Right cardiac atrium (tissue), 5 donors: ENCODE results near the gene ABI3. TPM values are rescaled to one million over a fixed set of nuclear protein-coding genes. Genes with fewer than 3 reads are reported as not detected.
"Not testable (repeated sequence)": the region's sequence is repeated elsewhere in the genome, so short reads cannot be mapped to it uniquely, and the experiment has no call there.

Experiments
- ATAC-seq, 2 donors: fragments of 200-7000 bp; cut with Tn5 transposase; one replicate each; pipeline versions ENCODE4 v1.8.0 to v1.9.1; 2020; ENCODE audit warnings: moderate library complexity in 2 of 2, mild to moderate bottlenecking in 1 of 2
- DNase-seq, 3 donors: peaks; one replicate each; pipeline ENCODE4 v3.0.0-alpha.2; 2020
- H3K27ac ChIP-seq: one replicate; pipeline ENCODE4 v1.5.1; 2013; ENCODE audit warnings: mild to moderate bottlenecking, low read length, control low read depth, moderate library complexity
- H3K27me3 ChIP-seq: one replicate; pipeline ENCODE4 v1.6.1; 2013; ENCODE audit not compliant: control insufficient read depth, insufficient read depth
- H3K4me1 ChIP-seq: one replicate; pipeline ENCODE4 v1.6.1; 2013; ENCODE audit warnings: low read length; ENCODE audit not compliant: control insufficient read depth, insufficient read depth
- H3K4me3 ChIP-seq: one replicate; pipeline ENCODE4 v1.5.1; 2013; ENCODE audit warnings: low read length, control low read depth
- H3K9me3 ChIP-seq: one replicate; pipeline ENCODE4 v1.6.1; 2013; ENCODE audit warnings: low read length; ENCODE audit not compliant: control insufficient read depth
- WGBS: extraction: QIAGEN DNeasy Blood & Tissue Kit; methylation state at CpG from one replicate; pipeline ENCODE4 v1.1.7; 2013; 5-methylcytosine and 5-hydroxymethylcytosine counted together
- intact Hi-C, 4 donors: fragments of 100-400 bp; cut with DNase I; formaldehyde crosslinking; loops; one replicate each; pipeline versions ENCODE4 v1.11.0 to v1.14.0; 2022 to 2023
- polyA plus RNA-seq: library from polyadenylated mRNA; stranded (reverse); fragments of 200-250 nt; gene quantifications from one replicate; pipeline ENCODE4 v1.2.3, GENCODE V29; 2013
- total RNA-seq, 4 donors: library from RNA; stranded (reverse); fragmentation: NEBNext Ultra II Directional; extraction: Animal tissue kit (Norgen Biotek cat#: 25700); gene quantifications; one replicate each; pipeline ENCODE4 v1.2.1, GENCODE V29; 2021
- donor health status: healthy with polysubstance abuse.
- donor health status: DM: no; HTN: yes; CAD: no.
- donor health status: DM: no; HTN: no; CAD: no.
- donor health status: DM: no; HTN: yes; CAD: no; lungs with severe emphysema.
- donor health status: DM: yes; HTN: yes; CAD: no.

The ABI3 gene
- total and polyA plus RNA-seq, 5 donors, result 4.6 to 11.4 (median 7.4) TPM

DNA sequence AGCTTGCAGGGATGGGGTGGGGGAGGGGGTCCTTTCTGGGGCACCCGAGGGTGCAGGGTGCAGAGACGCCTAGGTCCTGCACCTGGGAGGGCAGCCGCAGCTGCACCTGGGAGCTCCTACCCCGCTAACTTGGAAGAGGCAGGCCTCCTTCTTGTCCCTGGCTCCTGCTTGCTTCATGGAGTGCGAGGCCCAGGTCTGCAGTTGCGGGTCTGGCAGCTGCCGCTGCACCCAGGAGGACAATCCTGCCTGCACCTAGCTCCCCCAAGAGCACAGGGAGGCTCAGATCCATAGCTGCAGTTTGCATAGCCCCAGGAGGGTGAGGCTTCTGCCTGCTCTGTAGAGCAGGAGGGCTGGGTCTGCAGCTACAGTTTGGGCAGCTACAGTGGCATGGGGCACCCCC, 26.7 kb upstream of the ABI3 start:
- intact Hi-C loops, result loop anchor here in 2 of 4 donors (5.0 to 10.0 kb wide), 2 partner anchors 44 to 111 kb away; no protein-coding TSS in a partner anchor
- no peak overlapping the region for H3K4me3 ChIP-seq
- DNase-seq (no peak), ATAC-seq (no peak)
- 90% methylated on average over 7 of the region's 7 CpGs for WGBS
- no peaks in the 10 kb centered on the region for H3K9me3 ChIP-seq
- no peaks in the 10 kb centered on the region for H3K27me3 ChIP-seq
- H3K27ac ChIP-seq, result no peak overlapping the region
- no peaks in the 10 kb centered on the region for H3K4me1 ChIP-seq

GRCh38 chr17:49184522-49184921, 26.0 kb upstream of the ABI3 start:
- not testable (repeated sequence) for H3K27me3 ChIP-seq, ATAC-seq, H3K9me3 ChIP-seq, DNase-seq, H3K27ac ChIP-seq, H3K4me3 ChIP-seq, H3K4me1 ChIP-seq
- intact Hi-C loops, result loop anchor here in 2 of 4 donors (5.0 to 10.0 kb wide), 2 partner anchors 43 to 110 kb away; no protein-coding TSS in a partner anchor

DNA sequence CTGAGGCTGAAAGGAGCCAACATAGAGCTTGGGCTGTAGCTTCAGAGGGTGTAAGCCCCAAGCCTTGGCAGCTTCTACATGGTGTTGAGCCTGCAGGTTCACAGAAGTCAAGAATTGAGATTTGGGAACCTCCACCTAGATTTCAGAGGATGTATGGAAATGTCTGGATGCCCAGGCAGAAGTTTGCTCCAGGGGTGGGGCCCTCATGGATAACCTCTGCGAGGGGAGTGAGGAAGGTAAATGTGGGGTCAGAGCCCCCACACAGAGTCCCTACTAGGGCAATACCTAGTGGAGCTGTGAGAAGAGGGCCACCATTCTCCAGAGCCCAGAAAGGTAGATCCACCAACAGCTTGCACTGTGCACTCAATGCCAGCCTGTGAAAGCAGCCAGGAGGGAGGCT, 25.1 kb upstream of the ABI3 start:
- not testable (repeated sequence) for ATAC-seq, H3K9me3 ChIP-seq, H3K27ac ChIP-seq, H3K4me1 ChIP-seq, DNase-seq, H3K27me3 ChIP-seq, H3K4me3 ChIP-seq
- 95% methylated on average over 1 of the region's 1 CpG for WGBS
- intact Hi-C loops, result loop anchor here in 1 of 4 donors (10.0 kb wide), 1 partner anchor 109 kb away; no protein-coding TSS in a partner anchor

- WGBS, result 90% methylated on average over 3 of the region's 3 CpGs
- ATAC-seq (no peak), DNase-seq (no peak)
- no peak overlapping the region for H3K4me3 ChIP-seq
- no peak overlapping the region for H3K27ac ChIP-seq
- intact Hi-C loops, result loop anchor here in 1 of 4 donors (10.0 kb wide), 1 partner anchor 108 kb away; no protein-coding TSS in a partner anchor
- no peaks in the 10 kb centered on the region for H3K27me3 ChIP-seq
- no peaks in the 10 kb centered on the region for H3K9me3 ChIP-seq
- H3K4me1 ChIP-seq, result no peaks in the 10 kb centered on the region
Observed at GRCh38 chr17:49187301-49187700, 23.2 kb upstream of the ABI3 start.

- Histone ChIP-seq H3K4me3 (no peak overlapping the region), H3K4me1 (no peaks in the 10 kb centered on the region), H3K27me3 (no peaks in the 10 kb centered on the region), H3K9me3 (no peaks in the 10 kb centered on the region), H3K27ac (no peak overlapping the region)
- DNase-seq (no peak), ATAC-seq (no peak)
- WGBS, result 50% methylated on average over 4 of the region's 4 CpGs
- intact Hi-C loops, result loop anchor here in 1 of 4 donors (5.0 kb wide), 1 partner anchor 36 kb away; no protein-coding TSS in a partner anchor
Observed at GRCh38 chr17:49190932-49191331, 19.6 kb upstream of the ABI3 start.

DNA sequence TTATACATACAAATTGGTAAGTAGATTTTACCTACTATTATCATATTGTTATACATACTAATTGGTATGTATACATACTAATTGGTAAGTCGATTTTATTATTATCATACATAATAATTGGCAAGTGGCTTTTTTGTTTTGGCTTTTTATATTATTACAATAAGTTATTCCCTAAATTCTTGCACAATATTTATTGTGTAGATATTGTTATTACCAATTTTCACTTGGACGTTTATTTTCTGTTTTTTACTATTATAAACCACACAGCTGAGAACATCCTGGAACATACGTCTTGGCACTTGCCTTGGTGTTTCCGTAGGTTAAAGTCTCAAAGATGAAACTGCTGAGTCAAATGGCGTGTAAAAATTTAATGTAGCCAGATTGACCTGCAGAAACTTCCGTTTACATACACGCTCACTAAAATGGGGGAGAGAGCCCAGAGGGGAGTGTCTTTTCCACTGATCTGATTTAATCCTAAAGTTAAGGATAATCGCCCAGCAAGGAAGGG, 19.0 kb upstream of the ABI3 start:
- no peak for DNase-seq
- ATAC-seq, result no peak
- intact Hi-C loops, result loop anchor here in 1 of 4 donors (5.0 kb wide), 1 partner anchor 36 kb away; no protein-coding TSS in a partner anchor
- 9% methylated on average over 8 of the region's 8 CpGs for WGBS
- Histone ChIP-seq H3K9me3 (no peaks in the 10 kb centered on the region), H3K4me1 (no peaks in the 10 kb centered on the region), H3K27ac (peak overlapping the region; percentile 95), H3K27me3 (no peaks in the 10 kb centered on the region), H3K4me3 (peak overlapping the region; percentile 63)

- ATAC-seq (peak; percentile 90 to 94), DNase-seq (peak; percentile 88 to 96 (median 95))
- under 1% methylated on average over 53 of the region's 53 CpGs for WGBS
- no peaks in the 10 kb centered on the region for H3K27me3 ChIP-seq
- peak overlapping the region; percentile 95 for H3K27ac ChIP-seq
- H3K9me3 ChIP-seq, result no peaks in the 10 kb centered on the region
- intact Hi-C loops, result loop anchor here in 1 of 4 donors (5.0 kb wide), 1 partner anchor 35 kb away; no protein-coding TSS in a partner anchor
- no peaks in the 10 kb centered on the region for H3K4me1 ChIP-seq
- H3K4me3 ChIP-seq, result peak overlapping the region; percentile 63
Observed at GRCh38 chr17:49191917-49192741, 18.4 kb upstream of the ABI3 start.

DNA sequence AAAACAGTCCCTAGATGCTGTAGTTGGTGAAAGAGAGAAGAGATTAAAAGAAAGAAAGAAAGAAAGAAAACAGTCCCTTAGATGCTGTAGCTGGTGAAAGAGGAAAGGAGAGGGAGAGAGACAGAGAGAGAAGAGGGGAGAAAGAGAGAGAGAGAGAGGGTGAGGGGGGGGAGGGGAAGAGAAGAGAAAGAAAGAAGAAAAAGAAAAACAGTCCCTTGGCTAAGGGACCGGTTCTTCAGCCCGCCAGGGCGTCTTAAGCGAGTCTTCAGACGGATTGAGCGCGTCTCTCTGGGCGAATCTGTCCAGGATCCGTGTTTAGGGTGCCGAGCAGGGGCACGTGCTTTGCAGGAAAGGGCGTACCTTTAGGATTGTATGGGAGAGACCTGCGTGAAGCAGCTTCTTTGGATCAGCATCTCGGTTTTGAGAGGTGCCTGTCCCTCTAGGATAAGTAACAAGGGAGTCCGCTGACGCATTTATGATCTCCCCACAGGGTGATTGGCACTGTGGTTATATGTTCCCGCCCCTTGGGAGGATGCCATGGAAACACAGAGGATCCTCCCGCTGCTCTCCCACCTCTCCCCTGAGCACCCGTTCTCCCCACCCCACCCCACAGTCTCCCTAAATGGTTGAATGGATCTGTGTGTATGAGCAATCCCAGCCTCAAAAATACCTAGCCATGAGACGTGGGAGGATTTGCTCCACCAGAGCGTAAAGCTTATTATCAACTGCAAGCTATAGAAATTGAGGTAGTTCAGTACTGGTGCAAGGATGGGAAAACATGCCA, 16.8 kb upstream of the ABI3 start:
- no peaks in the 10 kb centered on the region for H3K4me1 ChIP-seq
- H3K27me3 ChIP-seq, result no peaks in the 10 kb centered on the region
- H3K9me3 ChIP-seq, result no peaks in the 10 kb centered on the region
- peak overlapping the region; percentile 22 for H3K27ac ChIP-seq
- peak; percentile 13 to 31 for ATAC-seq
- peak overlapping the region; percentile 63 for H3K4me3 ChIP-seq
- intact Hi-C loops, result loop anchor here in 1 of 4 donors (5.0 kb wide), 1 partner anchor 34 kb away; no protein-coding TSS in a partner anchor
- WGBS, result 7% methylated on average over 21 of the region's 21 CpGs
- peak in 2 of 3 donors; percentile 57 to 74 for DNase-seq

DNA sequence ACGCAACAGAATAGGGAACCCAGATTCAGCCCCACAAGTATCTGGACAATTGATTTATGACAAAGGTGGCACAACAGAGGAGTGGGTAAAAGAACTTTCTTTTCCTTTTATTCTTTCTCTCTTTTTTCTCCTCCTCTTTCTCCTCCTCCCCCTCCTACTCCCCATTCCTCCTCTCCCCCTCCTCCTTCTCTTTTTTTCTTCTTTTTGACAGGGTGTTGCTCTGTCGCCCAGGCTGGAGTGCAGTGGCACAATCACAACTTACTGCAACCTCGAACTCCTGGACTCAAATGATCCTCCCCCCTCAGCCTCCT, 16.3 kb upstream of the ABI3 start:
- no peaks in the 10 kb centered on the region for H3K9me3 ChIP-seq
- DNase-seq (no peak), ATAC-seq (no peak)
- intact Hi-C loops, result loop anchor here in 1 of 4 donors (5.0 kb wide), 1 partner anchor 33 kb away; no protein-coding TSS in a partner anchor
- no peak overlapping the region for H3K27ac ChIP-seq
- H3K4me3 ChIP-seq, result no peak overlapping the region
- no peaks in the 10 kb centered on the region for H3K27me3 ChIP-seq
- 54% methylated on average over 3 of the region's 3 CpGs for WGBS
- no peaks in the 10 kb centered on the region for H3K4me1 ChIP-seq

- intact Hi-C loops, result no loop called here
- WGBS, result 88% methylated on average over 4 of the region's 4 CpGs
- no peak for ATAC-seq
- DNase-seq, result no peak
- no peaks in the 10 kb centered on the region for H3K9me3 ChIP-seq
- H3K27ac ChIP-seq, result no peak overlapping the region
- H3K4me1 ChIP-seq, result no peaks in the 10 kb centered on the region
- H3K4me3 ChIP-seq, result no peak overlapping the region
- no peaks in the 10 kb centered on the region for H3K27me3 ChIP-seq
Observed at GRCh38 chr17:49195751-49196150, 14.8 kb upstream of the ABI3 start.

DNA sequence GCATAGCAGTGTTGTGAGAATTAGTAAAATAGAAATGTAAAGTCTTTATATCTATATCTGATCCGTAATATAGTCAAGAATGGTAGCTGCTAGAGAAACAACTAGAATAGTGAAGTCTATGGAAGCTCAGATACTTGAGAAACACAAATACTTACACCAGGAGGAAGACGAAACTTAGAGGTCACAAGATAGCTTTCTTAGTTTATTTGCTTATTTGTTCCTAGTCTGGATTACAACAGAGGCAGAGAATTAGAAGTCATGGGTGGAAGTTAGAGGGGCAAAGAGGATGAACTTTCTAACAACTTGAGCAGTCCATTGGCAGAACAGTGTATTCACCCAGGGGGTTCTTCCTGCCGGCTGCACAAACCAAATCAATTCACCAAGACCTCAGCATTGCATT, 14.0 kb upstream of the ABI3 start:
- no peaks in the 10 kb centered on the region for H3K9me3 ChIP-seq
- H3K27me3 ChIP-seq, result no peaks in the 10 kb centered on the region
- intact Hi-C loops, result no loop called here
- no peaks in the 10 kb centered on the region for H3K4me1 ChIP-seq
- DNase-seq (no peak), ATAC-seq (no peak)
- WGBS, result 84% methylated on average over 3 of the region's 3 CpGs
- no peak overlapping the region for H3K27ac ChIP-seq
- no peak overlapping the region for H3K4me3 ChIP-seq
